ENCODE measurements around the gene YPEL2.

GRCh38 chr17:59426031-59426430, 94.6 kb downstream of the YPEL2 start:
- TF ChIP-seq CTCF (conservative IDR thresholded peaks at IDR 0.05) (no peak), ZFX (IDR thresholded peaks at IDR 0.05) (no peak)
